Upper lobe of left lung (tissue), 6 donors: Measurements from ENCODE around the gene THSD7A. TPM values are rescaled to one million over a fixed set of nuclear protein-coding genes. Genes with fewer than 3 reads are reported as not detected.

Experiments
- ATAC-seq, 2 donors: fragments of 200-7000 bp; cut with Tn5 transposase; one replicate each; pipeline ENCODE4 v1.9.1; 2022; ENCODE audit warnings: mild to moderate bottlenecking in 2 of 2, moderate library complexity in 2 of 2; ENCODE audit not compliant: low FRiP score in 2 of 2
- DNase-seq, 2 donors: peaks; one replicate each; pipeline ENCODE4 v3.0.0-alpha.2; 2019 to 2020
- H3K27ac ChIP-seq, 4 donors: fragments of 200-600 bp; sonication (generic); one replicate each; pipeline ENCODE4 v1.5.1; 2016 to 2019
- H3K27me3 ChIP-seq, 4 donors: fragments of 200-600 bp; sonication (generic); one replicate each; pipeline ENCODE4 v1.5.1; 2017 to 2019
- H3K36me3 ChIP-seq, 4 donors: fragments of 200-600 bp; sonication (generic); one replicate each; pipeline ENCODE4 v1.5.1; 2016 to 2019
- H3K4me1 ChIP-seq, 4 donors: fragments of 200-600 bp; sonication (generic); one replicate each; pipeline ENCODE4 v1.5.1; 2018 to 2019
- H3K4me3 ChIP-seq, 4 donors: fragments of 200-600 bp; sonication (generic); one replicate each; pipeline ENCODE4 v1.5.1; 2017 to 2019; ENCODE audit warnings: mild to moderate bottlenecking in 2 of 4, moderate library complexity in 1 of 4
- H3K9me3 ChIP-seq, 4 donors: fragments of 200-600 bp; sonication (generic); one replicate each; pipeline ENCODE4 v1.5.1; 2018 to 2019
- EP300 ChIP-seq, 4 donors: sonication (generic); formaldehyde crosslinking; IDR thresholded peaks; one replicate each; pipeline ENCODE4 v1.5.1; 2017; ENCODE audit warnings: antibody characterized with exemption in 4 of 4, control low read depth in 2 of 4
- POLR2A ChIP-seq, 4 donors: fragments of 450-650 bp; IDR thresholded peaks; one replicate each; pipeline ENCODE4 v1.5.1; 2016 to 2017; ENCODE audit warnings: antibody characterized with exemption in 4 of 4, mild to moderate bottlenecking in 2 of 4
- POLR2AphosphoS5 ChIP-seq, 2 donors: sonication (generic); formaldehyde crosslinking; IDR thresholded peaks; one replicate each; pipeline ENCODE4 v1.5.1; 2017; ENCODE audit warnings: antibody characterized with exemption in 2 of 2
- WGBS, 2 donors: methylation state at CpG; one replicate each; pipeline ENCODE4 v1.1.5; 2017 to 2018; 5-methylcytosine and 5-hydroxymethylcytosine counted together
- total RNA-seq, 6 donors: library from RNA; depleted of rRNA in 4 of 6; stranded (reverse); fragments of >200 nt in 4 of 6; gene quantifications; one replicate each; pipeline versions ENCODE4 v1.1.0 to v1.2.1, GENCODE V29; 2016 to 2021
- TF ChIP-seq, protein P1 (sequence below), 6 experiments: fragments of 450-650 bp in 4 of 6; fragments of 200-600 bp in 2 of 6; sonication (generic) in 2 of 6; IDR thresholded peaks; one replicate each; pipeline ENCODE4 v1.5.1; 2016 to 2019; ENCODE audit warnings: antibody characterized with exemption in 6 of 6
- donor health status: DM: no; HTN: no; CAD: no; lungs with moderate emphysema.
- donor health status: DM: no; HTN: yes; CAD: no; lungs with severe emphysema.

THSD7A gene
- total RNA-seq, 6 donors from 2014 or later = 5.1 to 15.7 (median 7.0) TPM

GRCh38 chr7:11472646-11473045 lies 359.4 kb downstream of the THSD7A start:
- Histone ChIP-seq H3K36me3 (no peaks in the 10 kb centered on the region), H3K27me3 (no peaks in the 10 kb centered on the region), H3K4me1 (no peaks in the 10 kb centered on the region), H3K9me3 (no peaks in the 10 kb centered on the region), H3K4me3 (no peak overlapping the region), H3K27ac (no peak overlapping the region)
- DNase-seq = no peak
- WGBS, 2 donors = 70 to 92% methylated on average over 4 of the region's 4 CpGs
- ATAC-seq = no peak
- no peak for TF ChIP-seq POLR2A (IDR thresholded peaks at IDR 0.05)
- TF ChIP-seq, protein P1, sequence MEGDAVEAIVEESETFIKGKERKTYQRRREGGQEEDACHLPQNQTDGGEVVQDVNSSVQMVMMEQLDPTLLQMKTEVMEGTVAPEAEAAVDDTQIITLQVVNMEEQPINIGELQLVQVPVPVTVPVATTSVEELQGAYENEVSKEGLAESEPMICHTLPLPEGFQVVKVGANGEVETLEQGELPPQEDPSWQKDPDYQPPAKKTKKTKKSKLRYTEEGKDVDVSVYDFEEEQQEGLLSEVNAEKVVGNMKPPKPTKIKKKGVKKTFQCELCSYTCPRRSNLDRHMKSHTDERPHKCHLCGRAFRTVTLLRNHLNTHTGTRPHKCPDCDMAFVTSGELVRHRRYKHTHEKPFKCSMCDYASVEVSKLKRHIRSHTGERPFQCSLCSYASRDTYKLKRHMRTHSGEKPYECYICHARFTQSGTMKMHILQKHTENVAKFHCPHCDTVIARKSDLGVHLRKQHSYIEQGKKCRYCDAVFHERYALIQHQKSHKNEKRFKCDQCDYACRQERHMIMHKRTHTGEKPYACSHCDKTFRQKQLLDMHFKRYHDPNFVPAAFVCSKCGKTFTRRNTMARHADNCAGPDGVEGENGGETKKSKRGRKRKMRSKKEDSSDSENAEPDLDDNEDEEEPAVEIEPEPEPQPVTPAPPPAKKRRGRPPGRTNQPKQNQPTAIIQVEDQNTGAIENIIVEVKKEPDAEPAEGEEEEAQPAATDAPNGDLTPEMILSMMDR (IDR thresholded peaks at IDR 0.05) = no peak
- TF ChIP-seq EP300 (IDR thresholded peaks at IDR 0.05) = no peak
- no peak for TF ChIP-seq POLR2AphosphoS5 (IDR thresholded peaks at IDR 0.05)

GRCh38 chr7:11471255-11471654 lies 360.7 kb downstream of the THSD7A start:
- no peaks in the 10 kb centered on the region for H3K4me1 ChIP-seq
- no peak overlapping the region for H3K27ac ChIP-seq
- WGBS, 2 donors = 85 to 95% methylated on average over 1 of the region's 1 CpG
- H3K36me3 ChIP-seq = no peaks in the 10 kb centered on the region
- TF ChIP-seq, protein P1 (IDR thresholded peaks at IDR 0.05) = no peak
- no peak for TF ChIP-seq EP300 (IDR thresholded peaks at IDR 0.05)
- no peak for DNase-seq
- ATAC-seq = no peak
- no peaks in the 10 kb centered on the region for H3K9me3 ChIP-seq
- no peaks in the 10 kb centered on the region for H3K27me3 ChIP-seq
- H3K4me3 ChIP-seq = no peak overlapping the region

DNA sequence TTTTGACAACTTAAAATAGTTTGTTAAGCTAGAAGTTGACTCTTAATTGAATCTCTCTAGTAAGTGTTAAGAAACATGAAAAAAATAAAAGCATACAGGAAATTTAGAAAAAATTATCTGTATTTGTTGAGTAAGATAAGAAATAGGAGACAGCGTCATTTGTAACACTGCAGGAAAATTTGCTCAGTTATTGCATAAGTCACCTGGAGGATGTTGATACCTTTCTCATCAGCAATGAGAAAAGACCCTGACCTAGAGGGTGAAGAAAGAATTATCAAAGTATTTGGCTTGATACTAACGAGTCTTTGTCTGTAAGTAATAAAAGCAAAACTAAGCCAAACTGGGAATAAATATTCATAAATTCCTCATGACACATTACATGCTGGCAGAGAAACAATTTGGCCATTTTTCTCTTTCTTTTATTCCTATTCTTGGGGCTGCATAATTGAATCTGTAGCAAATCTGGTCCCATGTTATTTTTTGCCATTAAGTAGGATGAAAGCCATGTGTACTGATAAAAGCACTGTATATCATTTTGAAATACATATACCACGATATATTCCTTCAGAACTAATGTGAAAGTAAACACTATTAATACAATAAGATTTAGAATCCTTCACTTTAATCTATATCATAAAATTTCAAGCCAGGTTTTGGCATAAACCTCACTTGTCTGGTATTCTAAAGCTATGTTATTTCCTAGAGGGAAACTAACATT lies 362.8 kb downstream of the THSD7A start:
- Histone ChIP-seq H3K4me1 (no peaks in the 10 kb centered on the region), H3K27me3 (no peaks in the 10 kb centered on the region), H3K4me3 (no peak overlapping the region), H3K27ac (no peak overlapping the region), H3K36me3 (no peaks in the 10 kb centered on the region), H3K9me3 (no peaks in the 10 kb centered on the region)
- no peak for ATAC-seq
- no peak for DNase-seq
- 73 to 76% methylated on average over 3 of the region's 3 CpGs for WGBS, 2 donors
- TF ChIP-seq POLR2AphosphoS5 (IDR thresholded peaks at IDR 0.05) (no peak), POLR2A (IDR thresholded peaks at IDR 0.05) (no peak), EP300 (IDR thresholded peaks at IDR 0.05) (no peak)

GRCh38 chr7:11466517-11467105 lies 365.4 kb downstream of the THSD7A start:
- WGBS, 2 donors = 91 to 94% methylated on average over 10 of the region's 10 CpGs
- no peak overlapping the region for H3K27ac ChIP-seq
- DNase-seq (no peak), ATAC-seq (no peak)
- no peaks in the 10 kb centered on the region for H3K4me1 ChIP-seq
- H3K4me3 ChIP-seq = no peak overlapping the region
- H3K27me3 ChIP-seq = no peaks in the 10 kb centered on the region
- no peaks in the 10 kb centered on the region for H3K36me3 ChIP-seq
- no peaks in the 10 kb centered on the region for H3K9me3 ChIP-seq
- TF ChIP-seq POLR2A (IDR thresholded peaks at IDR 0.05) (no peak), POLR2AphosphoS5 (IDR thresholded peaks at IDR 0.05) (no peak)

DNA sequence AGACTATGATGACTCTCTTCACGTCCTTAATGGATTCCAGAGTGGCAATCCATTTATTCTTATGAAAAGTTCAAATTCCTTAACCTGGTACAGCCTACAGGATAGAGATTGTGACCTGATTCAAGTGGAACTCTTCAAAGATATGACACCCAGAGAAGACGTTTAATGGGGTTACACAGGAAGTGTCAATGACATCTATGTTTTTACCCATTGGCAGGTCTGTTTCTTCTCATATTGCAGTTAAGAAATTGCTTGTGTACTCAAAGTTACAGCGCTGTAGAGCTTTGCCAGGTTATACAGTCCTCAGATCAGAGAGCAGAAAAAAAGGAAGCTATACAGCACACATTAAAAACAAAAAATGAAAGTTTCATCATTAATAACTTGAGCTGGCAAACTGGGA lies 367.4 kb downstream of the THSD7A start:
- H3K27me3 ChIP-seq = no peaks in the 10 kb centered on the region
- H3K9me3 ChIP-seq = no peaks in the 10 kb centered on the region
- WGBS, 2 donors = 68 to 74% methylated on average over 3 of the region's 3 CpGs
- no peak overlapping the region for H3K27ac ChIP-seq
- DNase-seq (no peak), ATAC-seq (no peak)
- H3K4me3 ChIP-seq = no peak overlapping the region
- H3K36me3 ChIP-seq = no peaks in the 10 kb centered on the region
- no peaks in the 10 kb centered on the region for H3K4me1 ChIP-seq
- TF ChIP-seq POLR2AphosphoS5 (IDR thresholded peaks at IDR 0.05) (no peak), EP300 (IDR thresholded peaks at IDR 0.05) (no peak), POLR2A (IDR thresholded peaks at IDR 0.05) (no peak)
- TF ChIP-seq, protein P1 (IDR thresholded peaks at IDR 0.05) = no peak

DNA sequence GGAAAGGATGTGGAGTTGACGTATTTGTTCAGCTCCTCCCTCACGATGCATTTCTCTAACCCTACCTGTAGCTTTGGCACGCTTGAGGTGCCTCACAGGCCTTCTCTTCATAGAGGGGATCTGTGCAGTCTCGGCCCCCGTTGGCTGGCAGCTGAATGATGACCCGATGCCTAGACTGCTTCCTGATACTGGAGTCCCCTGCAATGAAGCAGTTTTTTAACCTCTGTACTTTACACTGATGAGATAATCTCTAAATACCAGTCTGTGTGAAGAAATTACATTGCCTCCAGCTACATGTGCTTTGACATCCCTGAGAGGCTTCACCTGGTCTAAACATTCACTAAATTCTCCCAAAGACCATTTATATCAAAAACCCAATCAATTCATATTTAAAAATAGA lies 370.1 kb downstream of the THSD7A start:
- Histone ChIP-seq H3K27ac (no peak overlapping the region), H3K36me3 (no peaks in the 10 kb centered on the region), H3K4me1 (peaks cover 0 to 3% (median 1%) of the 10 kb centered on the region in 4 donors), H3K4me3 (no peak overlapping the region), H3K9me3 (no peaks in the 10 kb centered on the region), H3K27me3 (no peaks in the 10 kb centered on the region)
- ATAC-seq = no peak
- no peak for DNase-seq
- WGBS, 2 donors = 87 to 89% methylated on average over 6 of the region's 6 CpGs
- TF ChIP-seq POLR2A (IDR thresholded peaks at IDR 0.05) = no peak
- TF ChIP-seq POLR2AphosphoS5 (IDR thresholded peaks at IDR 0.05) = no peak
- TF ChIP-seq EP300 (IDR thresholded peaks at IDR 0.05) = no peak
- TF ChIP-seq, protein P1 (IDR thresholded peaks at IDR 0.05) = no peak
